T-helper 22 cell (primary cell): ENCODE measurements around the gene STC2.

Experiments
- DNase-seq: peaks from one replicate; pipeline ENCODE4 v3.0.0-alpha.2; 2020; ENCODE audit warnings: low read depth

The STC2 gene

DNA sequence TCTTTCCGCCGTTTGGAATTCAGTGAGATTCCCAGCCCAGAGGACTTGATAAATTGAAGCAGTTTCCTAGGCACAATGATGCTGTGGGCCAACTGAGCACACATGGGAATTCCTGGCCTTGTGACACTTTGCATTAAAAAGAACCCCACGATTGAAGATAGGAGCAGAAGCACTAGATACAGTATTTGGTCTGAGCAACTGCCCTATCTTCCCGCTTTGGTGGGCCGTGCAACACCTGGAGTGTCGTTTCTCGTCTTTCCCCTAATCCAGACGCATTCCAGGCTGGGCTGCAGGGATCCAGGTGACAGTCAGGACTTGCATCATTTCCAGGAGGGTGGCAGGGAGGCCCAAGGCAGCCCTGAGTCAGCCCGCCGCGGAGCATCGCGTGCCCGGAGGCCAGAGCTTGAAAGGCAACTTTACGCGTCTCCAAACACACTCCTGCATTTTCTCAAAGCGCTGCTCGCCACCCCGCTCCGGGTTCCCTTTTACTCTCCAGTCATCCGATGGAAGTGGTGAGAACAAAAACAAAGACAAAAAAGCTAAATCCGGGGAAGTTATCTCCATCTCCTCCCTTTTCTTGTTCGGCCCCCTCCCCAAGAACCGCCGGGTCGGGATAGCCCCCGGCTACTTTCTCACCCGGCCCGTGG is 753 bp upstream of the STC2 start:
- DNase-seq = no peak

DNA sequence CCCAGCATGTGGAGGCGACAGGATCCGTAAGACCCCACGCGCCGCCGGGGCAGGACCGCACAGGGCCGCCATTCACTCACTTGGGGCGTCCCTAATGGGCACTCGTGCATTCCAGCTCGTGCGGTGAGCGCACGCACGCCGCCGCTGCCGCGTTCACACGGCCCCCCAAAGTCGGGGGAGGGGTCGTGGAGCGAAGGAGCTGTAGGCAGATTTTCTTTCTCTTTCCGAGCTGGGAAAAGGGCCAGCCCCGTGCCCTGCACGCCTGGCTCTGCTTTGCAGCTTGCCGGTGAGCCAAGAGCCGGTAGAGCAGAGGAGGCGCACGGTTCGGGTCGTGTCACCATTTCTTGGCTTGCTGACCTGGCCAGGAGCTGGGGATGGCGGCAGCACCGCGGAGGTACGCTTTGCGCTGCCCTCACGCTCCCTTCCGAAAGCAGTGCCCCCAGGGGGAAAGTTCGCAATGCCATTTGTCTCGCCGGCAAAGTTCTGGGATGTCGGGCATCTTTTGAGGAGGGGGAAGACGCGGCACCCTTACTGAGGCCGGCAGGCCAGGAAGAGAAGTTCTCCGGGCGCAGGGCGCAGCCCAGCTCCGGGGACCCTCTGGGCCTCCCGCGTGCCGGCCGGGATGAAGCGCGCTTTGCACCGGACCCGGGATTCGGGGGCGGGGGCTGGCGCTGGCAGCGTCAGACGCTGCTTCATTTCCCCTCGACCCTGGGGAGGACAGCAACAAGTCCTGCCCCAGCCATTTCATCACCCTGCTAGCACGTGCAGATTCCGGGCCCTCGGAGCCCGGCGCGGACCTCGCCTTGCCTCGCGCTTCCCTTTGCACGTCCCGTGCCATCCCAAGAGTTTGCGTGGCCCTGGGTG is 898 bp downstream of the STC2 start:
- DNase-seq = no peak

DNA sequence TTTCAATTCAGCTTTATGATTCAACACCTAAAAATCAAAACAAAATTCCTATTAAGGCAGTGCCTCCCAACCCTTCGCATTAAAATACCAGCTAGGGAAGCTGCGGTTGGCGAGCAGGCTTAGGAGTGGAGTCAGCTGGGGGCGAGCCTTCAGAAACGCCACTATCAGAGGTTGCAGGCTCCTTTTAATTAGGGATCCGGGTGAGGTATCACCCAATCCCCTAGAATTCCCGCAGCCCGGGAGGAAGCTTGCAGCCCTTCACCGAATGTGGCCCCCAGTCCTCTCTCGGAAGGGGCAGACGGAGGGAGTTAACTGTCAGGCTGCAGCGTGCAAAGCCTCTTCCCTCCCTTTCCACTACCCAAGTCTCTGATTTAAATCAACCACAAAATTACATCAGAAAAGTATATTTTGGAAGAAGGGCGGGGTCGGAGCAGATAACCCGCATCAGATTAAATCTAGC is 1.7 kb downstream of the STC2 start:
- no peak for DNase-seq

DNA sequence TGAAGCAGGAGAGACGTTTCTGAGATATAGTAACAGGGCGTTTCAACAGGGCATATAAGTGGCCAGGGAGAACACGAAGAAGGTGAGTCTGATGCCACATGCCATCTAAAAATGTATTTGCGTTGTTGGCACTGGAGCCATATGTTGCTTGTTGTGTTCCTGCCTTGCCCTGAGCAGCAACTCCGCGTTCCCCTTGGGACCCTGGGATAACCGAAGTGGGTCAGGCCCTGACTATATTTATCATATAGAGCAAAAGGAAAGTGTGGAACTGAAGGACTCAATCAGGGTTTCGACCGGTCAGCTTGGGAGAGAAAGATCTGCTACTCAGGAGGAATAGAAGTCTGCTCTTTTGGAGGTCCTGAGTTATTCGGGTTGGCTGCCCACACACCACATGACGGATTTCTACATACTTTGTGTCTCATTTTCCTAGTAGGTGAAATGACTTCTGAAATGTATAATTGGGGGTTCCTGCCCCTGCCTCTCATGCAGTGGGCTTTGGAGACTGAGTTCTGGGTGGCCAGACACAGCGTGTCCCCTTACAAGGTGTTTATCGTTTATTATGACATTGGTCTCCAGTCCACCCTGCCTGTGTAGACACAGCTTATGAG is 3.0 kb downstream of the STC2 start:
- DNase-seq = no peak

DNA sequence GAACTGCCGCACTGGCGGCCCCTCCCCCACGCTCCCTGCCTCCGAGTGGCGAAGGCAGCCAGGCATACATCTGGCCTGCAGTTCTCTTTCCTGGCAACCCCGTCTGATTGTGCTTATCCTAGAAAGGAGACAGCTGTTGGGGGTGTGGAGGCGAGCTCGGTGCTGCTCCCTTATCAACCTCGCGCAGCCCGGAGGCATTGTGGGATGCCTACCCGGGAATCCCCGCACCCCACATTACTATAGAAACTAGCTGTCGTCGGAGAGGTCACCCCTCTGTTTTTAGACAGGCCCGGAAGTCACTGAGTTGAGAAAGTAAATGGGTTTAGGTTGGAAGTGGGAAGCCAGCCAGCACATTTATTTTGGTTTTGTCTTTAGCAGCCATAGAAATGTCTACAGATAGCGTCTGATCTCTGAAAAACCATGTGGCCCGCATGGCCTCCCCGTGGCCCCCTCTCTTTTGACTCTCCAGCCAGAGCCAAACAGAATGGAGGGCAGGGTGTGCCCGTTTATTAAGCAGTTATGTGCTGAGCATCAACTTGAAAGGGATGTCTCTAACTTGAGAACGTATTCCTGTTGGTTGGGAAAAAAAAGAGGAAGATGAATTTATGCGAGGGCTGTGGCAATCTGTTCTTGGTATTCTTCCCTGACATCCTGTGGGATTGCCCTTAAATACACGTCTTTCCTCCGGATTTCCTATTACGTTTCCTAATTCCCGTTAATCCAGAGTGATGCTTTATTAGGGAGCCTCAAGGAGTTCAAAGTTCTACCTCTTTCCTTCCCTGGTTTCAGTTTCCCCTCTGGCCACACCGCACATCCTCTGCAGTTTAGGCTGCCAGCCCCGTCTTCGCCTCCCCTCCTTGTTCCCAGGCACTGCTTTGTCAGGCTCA is 3.9 kb downstream of the STC2 start:
- DNase-seq = no peak

DNA sequence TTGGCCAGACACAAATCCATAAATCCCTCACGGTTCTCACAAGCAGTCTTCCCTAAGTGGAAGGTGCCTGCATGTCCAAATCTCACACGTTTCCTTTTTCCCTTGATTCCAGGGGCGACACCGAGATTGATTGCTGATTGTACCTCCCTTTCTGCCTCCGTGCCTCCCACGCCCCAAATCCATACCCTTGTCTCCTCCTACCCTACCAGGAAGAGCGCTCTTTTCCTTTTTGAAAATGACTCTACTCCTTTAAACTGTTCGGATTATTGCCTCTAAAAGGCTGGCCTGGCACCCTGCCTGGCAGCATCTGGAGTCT is 4.5 kb downstream of the STC2 start:
- no peak for DNase-seq

DNA sequence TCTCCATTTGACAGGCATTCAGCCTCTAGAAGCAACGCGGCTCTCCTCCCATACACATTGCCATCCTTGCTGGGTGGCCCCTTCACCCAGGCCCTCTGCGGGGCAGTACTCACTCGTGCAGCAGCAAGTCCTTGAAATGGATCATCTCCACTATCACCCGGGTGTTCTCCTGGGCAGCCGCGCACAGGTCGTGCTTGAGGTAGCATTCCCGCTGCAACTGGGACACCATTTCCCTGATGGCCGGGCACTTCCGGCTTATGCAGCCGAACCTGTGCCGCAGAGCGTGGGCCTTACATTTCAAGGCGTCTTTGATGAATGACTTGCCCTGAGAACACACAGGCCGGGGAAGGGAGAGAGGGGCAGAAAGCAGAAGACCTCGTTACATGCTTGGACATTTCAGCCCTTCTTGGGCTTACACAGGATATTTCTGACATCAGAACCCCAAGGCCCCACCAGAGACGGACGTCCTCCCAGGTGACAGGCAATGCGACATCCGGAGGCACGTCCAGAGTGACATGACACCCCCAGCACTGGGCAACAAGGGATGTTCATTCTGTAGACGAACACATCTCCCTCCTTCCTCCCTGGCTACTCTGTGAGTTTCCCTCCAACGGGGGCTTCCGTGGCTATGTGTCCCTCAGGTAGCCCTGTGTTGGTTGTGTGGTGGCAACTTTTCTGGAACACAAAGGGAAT is 5.0 kb downstream of the STC2 start:
- no peak for DNase-seq

DNA sequence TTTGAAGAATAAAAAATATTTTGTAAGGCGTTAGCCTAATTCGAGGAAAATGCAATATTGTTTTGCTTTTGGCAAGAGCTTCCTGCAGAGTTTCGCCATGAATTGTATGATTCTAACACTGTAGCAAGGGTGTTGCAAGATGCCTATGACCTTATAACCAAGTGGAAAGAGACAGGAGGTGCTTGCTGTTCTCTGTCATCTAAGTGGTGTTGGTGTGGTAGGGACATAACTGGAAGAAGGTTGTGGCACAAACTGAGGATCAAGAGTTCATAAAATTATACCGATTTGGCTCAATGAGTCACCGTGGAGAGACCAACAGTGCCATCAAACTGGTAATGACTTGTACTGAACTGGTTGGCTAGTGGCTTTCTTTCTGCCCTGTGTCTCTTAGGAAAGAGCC is 6.3 kb downstream of the STC2 start:
- DNase-seq = no peak

DNA sequence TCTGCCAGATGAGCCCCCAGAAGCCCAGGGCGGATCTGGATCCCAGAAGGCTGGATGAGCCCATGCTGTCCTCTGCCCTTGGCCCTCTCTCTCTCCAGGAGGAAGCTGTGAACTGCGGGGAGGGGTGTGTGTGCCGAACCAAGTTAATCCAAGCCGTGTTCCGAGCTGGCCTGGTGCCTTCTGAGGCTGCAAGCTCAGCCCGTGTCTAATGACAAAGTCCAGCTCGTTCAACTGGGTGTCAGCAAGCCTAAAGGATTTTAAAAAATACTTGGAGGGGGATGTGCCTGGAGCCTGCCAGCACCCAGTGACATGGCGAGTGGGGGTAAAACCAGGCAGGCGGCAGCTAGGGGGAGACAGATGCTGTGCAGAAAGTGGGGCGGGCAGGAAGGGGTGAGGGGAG is 8.0 kb downstream of the STC2 start:
- no peak for DNase-seq

DNA sequence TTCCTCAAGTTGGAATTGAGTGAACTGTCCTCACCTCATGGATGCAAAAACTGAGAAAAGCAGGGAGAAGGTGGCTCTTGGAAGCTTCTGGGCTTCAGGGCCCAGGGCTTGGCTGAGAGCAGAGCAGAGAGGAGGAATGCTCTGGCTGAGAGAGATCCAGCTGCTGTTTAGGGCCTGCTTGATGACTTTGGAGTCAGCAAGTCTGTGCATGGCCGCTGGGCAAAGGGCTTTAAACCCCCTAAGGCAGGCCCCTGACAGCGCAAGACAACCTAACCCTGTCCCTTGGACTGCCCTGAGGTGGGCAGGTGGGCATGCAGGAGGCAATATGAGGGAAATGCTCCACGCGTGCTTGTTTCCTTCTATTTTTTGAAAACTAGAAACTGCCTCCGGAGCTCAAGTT is 8.6 kb downstream of the STC2 start:
- no peak for DNase-seq

DNA sequence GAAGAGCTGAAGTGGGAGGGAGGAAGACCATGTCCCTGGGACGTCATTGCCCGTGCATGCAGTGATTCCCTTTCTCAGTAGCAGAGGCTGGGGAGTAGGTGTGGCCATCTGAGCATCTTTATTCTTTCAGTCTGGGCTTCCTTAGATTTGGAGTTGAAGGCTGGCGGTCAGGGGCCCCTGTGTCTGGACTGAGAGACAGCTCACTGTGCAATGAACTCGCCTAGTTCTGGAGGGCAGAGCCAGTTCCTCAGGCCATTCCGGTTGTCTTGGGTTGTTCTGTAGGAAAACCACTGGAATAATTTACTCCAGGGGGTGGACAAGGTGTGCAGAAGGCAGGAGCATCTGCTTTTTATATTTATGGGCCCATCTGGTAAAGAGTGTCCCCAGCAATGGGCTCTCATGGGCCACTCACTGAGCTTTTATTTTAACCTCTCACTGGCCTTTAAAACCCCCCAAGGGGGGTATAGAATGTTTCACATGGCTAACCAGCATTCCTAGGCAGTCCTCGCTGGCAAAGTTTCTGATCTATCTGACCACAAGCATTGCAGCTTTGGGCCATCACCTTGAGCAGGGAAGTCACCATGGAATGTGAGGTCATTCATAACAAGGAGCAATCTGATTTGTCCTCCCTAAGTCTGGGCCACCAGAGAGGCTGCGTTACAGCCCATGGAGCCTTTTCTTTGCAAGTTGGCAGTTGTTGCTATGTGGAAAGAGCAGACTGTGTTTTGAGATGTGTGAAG is 9.2 kb downstream of the STC2 start:
- DNase-seq = no peak

DNA sequence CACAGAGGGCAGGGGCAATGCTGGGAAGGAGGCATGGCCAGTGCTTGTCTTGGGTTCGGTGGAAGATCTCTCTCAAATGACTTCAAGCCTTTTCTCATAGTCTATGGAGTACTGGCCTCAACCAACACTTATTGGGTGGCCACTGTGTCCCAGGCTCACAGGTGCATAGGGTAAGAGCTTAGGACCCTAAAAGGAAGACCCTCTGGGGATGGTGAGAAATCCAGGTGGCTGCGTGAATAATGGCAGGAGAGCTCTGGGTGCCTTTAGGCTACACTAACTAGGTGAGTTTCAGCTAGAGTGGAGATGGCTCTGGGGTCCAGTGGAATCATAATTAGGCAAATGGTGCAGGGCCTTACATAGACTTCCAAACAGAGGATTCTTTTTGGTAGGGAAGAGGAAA is 9.9 kb downstream of the STC2 start:
- DNase-seq = no peak

DNA sequence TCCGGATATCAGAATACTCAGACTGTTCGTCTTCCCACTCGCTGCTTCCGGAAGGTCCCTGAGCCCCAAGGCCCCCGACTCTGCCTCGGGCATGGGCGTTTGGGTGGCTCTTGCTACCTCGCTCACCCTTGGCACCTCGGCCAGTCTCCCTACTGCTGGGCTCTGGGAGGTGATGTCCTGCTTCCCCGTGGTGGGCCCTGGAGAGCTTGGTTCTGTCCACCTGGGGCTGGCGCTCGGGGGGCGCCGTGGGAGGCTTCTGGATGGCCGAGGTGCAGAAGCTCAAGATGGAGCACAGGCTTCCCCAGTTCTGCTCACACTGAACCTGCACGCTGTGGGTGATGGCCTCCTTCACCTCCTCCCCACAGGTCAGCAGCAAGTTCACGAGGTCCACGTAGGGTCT is 10.4 kb downstream of the STC2 start:
- DNase-seq = no peak

DNA sequence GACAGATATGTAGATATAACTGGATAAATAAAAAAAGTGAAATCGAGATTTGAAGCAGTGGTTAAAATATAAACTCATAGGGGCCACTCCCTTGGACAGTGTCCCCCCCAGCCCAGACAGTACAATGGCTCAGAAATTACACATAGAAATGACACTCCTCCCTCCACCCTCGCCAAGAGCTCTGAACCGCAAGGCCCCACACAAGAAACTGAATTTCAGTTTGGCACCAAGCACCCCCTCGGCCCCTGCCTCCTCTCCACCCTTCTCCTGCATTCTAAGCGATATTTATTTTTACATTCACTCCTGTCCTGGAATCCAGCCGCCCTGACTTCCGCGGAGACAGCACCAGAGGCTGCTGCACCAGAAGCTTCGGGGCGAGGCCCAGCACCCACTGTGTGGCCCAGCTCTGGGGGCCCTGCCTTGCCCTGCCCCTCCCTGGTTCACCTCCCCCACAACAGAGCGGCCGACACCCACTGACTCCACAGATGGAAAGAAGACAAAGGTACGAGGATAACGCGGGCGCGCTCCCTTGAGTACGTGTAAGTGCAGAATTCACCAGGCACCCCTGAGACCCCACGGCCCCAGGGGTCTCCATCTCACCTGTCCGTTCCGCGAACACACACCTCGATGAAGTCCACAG is 11.0 kb downstream of the STC2 start:
- DNase-seq = no peak

DNA sequence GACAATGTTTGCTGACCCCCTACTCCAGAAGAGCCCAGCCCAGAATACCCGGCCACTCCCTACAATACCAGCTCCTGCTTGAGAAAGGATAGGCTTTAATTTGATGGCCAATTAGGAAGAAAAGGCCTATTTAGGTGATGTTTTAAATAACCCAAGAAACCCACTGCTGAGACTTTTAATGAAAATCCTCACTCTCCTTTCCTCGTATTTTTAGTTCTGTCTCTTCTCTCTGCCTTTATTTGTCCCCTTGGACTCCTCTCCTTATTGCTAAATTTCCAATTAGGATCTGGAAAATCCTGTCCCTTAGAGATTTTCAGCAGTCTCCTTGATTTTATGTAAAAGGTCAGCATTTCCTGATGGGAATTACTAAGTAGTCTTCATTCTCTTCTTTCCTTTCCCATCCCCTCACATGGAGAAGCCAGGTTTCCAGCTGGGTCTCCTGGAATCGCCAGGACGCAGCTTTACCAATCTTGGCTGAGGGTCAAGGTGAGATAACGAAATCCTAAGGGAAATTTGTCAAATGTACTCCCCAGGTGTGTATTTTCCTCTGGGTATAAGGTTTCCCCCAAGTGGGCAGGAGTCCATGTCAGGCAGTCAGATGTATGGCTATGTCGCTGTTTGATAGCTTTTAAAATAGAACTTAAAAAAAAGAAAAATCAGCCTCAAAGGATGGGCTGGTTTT is 11.7 kb downstream of the STC2 start:
- no peak for DNase-seq

DNA sequence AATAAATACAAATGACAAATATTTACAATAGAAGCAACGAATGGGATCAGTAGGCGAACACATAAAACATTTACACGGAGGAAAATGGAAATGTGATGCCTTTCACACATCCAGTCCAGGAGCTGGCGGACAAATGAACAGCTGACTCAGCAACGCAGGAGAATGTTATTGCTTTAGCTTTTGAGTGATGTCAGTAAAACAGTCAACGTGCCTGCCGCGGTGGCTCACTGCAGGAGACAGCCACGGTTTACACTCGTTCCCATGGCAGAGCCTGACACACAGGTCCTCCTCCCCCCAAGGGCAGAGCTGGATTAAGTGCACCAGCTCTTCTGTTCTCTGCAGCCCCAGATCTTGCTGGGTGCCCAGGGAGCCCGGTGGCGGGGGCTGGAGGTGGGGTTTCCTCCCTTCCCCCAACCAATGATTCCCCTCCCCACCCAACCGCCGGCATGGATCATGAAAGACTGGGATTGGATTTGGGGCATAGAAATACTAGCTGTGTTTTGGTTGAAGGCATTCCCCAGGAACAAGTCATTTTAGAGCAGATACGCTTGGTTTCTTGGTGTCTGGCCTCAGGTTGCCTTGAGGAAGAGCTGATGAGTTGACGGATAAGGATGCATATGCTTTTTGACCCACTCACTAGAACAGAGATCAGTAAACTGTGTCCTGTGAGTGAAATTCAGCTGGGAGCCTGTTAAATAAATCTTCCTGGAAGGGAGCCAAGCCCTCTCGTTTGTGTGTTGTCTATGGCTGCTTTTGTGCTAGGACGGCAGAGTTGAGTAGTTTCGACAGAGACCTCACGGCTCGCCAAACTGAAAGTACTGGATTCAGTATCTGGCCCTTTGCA is 12.5 kb downstream of the STC2 start:
- no peak for DNase-seq

DNA sequence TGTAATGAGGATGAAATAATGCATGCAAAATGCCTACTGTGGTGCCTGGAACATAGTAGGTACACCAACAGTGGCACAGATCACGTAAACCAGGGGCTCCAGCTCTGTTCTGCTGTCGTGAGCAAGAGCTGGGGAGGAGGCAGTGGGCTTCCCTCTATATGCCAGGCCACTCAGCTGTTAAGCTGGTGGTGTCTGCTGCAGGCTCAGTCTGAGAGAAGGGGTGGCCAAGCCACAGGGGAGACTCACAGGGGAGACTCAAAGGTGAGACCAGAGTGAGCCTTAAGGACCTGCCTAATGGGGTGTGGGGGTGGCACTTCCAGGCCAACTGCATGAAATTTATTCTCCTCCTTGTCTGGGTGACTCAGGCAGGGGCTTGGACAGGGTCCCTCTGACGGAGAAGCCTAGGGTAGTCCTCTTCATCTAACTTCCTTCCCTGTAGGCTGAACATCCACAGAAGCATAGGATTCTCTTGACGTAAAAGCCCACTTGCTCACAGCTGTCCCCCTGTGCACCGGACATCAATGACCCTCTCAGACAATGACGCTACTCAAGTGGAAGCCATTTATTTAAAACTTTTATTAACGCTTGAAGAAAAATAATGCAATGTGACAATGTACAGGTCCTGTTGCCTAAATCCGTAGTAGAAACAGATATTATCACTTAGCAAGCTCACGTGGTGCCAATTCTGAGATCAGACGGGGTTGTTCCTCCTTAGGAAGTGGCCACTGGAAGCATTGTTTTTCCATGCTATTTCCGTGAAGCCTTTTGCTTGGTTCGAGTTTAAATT is 13.9 kb downstream of the STC2 start:
- no peak for DNase-seq

DNA sequence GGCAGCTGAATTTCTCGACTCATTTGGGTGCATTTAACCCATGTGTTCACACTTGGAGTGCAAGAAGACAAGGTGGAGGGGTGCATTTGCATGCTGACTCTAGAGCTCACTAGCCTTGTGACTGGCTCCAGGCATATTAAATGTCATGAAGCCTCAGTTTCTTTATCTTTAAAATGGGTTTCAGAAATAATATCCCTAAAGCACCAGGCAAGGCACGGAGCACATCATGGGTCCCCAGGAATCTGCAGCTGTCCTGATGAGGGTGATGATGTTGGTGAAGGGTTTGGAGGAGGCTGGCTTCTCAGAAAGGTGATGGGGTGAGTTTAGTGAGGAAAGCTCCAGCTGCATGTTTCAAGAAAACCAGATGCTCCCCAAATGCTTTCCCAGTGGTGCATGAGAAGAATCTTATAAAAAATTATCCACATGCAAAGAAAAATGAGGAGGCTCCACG is 14.8 kb downstream of the STC2 start:
- no peak for DNase-seq
